EL (cell line): ENCODE data around the gene DUSP19.
A peak's percentile ranks its signal among the peaks of the same experiment; 100 is the strongest.

Experiments
- DNase-seq: peaks from one replicate; pipeline ENCODE4 v3.0.0-alpha.2; 2016

The DUSP19 gene

DNA sequence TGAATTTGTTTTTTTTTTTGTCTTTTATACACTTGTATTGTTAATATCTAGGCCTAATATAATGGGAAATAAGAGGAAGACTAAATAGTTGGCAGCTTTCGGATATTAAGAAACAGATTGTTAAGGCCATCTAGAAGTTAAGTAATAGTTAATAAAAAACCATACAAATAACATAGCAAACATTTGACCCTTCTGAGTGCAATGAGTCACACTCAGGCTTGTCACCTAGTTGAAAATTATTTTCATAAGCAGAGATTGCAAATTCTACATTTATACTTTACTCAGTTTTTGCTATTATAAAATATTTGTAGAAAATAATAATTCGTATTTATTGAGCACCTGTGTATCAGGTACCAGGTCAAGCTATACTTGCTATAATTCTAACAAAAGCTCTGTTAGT is 48.1 kb downstream of the DUSP19 start:
- DNase-seq = no peak

DNA sequence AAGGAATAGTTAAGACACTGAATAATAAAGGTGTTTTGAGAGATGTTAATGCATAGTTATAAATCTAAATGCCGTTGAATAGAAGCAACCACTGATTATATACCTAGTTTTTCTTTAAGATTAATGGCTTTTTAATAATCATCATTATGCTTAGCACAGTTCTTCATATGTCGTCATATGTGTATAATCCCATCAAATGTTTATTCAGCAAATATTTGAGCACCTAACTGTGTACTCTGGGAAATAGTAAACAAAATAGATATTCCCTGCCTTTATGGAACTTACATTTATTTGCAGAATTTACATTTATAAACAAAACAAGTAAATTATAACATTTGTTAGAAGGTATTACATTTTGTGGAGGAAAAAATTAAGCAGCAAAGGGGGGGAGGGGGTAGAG is 55.5 kb downstream of the DUSP19 start:
- DNase-seq = no peak

DNA sequence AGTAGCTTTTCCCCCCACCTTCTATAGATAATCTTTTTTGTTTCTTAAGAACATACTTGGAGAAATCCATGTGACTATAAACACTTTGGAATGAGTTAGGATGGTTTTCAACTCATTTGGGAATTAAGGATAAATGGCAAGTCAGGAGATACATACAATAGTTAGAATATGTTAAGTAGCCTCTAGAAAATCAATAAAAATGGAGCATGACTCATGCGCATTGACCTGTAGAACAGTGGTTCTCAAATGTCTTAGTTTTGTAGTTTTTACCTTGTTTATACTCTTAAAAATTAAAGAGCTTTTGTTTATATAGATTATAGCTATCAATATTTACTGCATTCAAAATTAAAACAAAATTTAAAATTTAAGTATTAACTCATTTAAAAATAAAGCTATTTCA is 70.4 kb downstream of the DUSP19 start:
- no peak for DNase-seq

DNA sequence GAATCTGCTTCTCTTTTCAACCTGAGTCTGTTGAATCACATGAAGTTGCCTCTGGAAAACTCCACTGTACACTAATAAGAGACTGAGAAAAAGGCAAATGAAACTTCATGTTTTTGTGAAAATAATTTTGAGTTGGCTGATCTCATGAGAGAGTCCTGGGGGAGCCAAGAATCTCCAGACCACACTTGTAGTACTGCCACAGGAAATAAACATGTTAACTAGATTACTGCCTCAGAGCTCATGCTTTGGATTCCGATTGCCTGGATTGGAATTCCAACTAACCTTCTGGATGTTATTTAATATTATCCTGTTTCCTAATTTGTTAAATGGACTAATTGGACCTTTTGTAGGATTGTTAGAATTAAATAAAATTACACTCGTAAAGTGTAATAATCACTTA is 70.9 kb downstream of the DUSP19 start:
- DNase-seq = peak; percentile 41
